ENCODE results near the gene CDK5. TPM values are rescaled to one million over a fixed set of nuclear protein-coding genes. Genes with fewer than 3 reads are reported as not detected.

The CDK5 gene
- total and polyA plus RNA-seq, 9 of the 15 experiments (the other 6 are each of a cell fraction or from before 2014, with no cell fraction given), result 3.2 to 38.0 (median 27.5) TPM

GRCh38 chr7:151012911-151013347 is 44.8 kb downstream of the CDK5 start (continued):
- TF ChIP-seq, protein P1, sequence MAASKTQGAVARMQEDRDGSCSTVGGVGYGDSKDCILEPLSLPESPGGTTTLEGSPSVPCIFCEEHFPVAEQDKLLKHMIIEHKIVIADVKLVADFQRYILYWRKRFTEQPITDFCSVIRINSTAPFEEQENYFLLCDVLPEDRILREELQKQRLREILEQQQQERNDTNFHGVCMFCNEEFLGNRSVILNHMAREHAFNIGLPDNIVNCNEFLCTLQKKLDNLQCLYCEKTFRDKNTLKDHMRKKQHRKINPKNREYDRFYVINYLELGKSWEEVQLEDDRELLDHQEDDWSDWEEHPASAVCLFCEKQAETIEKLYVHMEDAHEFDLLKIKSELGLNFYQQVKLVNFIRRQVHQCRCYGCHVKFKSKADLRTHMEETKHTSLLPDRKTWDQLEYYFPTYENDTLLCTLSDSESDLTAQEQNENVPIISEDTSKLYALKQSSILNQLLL (CRISPR knock-in tag; IDR thresholded peaks at IDR 0.05; ENCODE audit: borderline replicate concordance), result no peak
- TF ChIP-seq CHD2 (IDR thresholded peaks at IDR 0.05; ENCODE audit: low read depth, low read length) (0 out of 2 replicates have a peak, but pooled peaks have one; percentile 5), NRF1 (conservative IDR thresholded peaks at IDR 0.05 in 1 of 2, IDR thresholded peaks at IDR 0.05 in 1 of 2) (peak in 1 of 2 experiments; percentile 29; a peak in 1 of 4 replicates), FUS (optimal IDR thresholded peaks at IDR 0.05; ENCODE audit: low read depth, low read length) (no peak), ERF (CRISPR knock-in tag; IDR thresholded peaks at IDR 0.05) (no peak), U2AF1 (optimal IDR thresholded peaks at IDR 0.05; ENCODE audit: low read depth, low read length) (no peak), DEAF1 (CRISPR knock-in tag; IDR thresholded peaks at IDR 0.05) (peak; percentile 59), XRCC3 (IDR thresholded peaks at IDR 0.05) (no peak), CBX3 (IDR thresholded peaks at IDR 0.05; ENCODE audit: borderline replicate concordance in 1 of 2, low read length in 2 of 2) (peak in 1 of 2 experiments; percentile 41; a peak in 1 of 3 replicates), FOXM1 (IDR thresholded peaks at IDR 0.05; ENCODE audit: low read depth) (no peak), FOXM1 (CRISPR knock-in tag; IDR thresholded peaks at IDR 0.05; ENCODE audit: low read depth) (0 out of 2 replicates have a peak, but pooled peaks have one; percentile 33), KLF16 (IDR thresholded peaks at IDR 0.05) (0 out of 2 replicates have a peak, but pooled peaks have one; percentile 23), TRIM28 (IDR thresholded peaks at IDR 0.05) (no peak), ZNF699 (CRISPR knock-in tag; IDR thresholded peaks at IDR 0.05; ENCODE audit: insufficient replicate concordance) (no peak), MXI1 (IDR thresholded peaks at IDR 0.05; ENCODE audit: low read depth, low read length) (no peak), ZNF384 (IDR thresholded peaks at IDR 0.05; ENCODE audit: low read depth, low read length) (no peak), NUFIP1 (IDR thresholded peaks at IDR 0.05; ENCODE audit: partially characterized antibody) (no peak), ARID2 (IDR thresholded peaks at IDR 0.05) (0 out of 2 replicates have a peak, but pooled peaks have one; percentile 22), E2F3 (CRISPR knock-in tag; IDR thresholded peaks at IDR 0.05) (no peak), ZNF282 (CRISPR knock-in tag; IDR thresholded peaks at IDR 0.05) (no peak), CTCF (IDR thresholded peaks at IDR 0.05 in 2 of 3, conservative IDR thresholded peaks at IDR 0.05 in 1 of 3; ENCODE audit: insufficient read depth in 2 of 3, low read depth in 1 of 3, low read length in 3 of 3) (peak; percentile 80 to 86 (median 85))
- TF ChIP-seq, protein P2, sequence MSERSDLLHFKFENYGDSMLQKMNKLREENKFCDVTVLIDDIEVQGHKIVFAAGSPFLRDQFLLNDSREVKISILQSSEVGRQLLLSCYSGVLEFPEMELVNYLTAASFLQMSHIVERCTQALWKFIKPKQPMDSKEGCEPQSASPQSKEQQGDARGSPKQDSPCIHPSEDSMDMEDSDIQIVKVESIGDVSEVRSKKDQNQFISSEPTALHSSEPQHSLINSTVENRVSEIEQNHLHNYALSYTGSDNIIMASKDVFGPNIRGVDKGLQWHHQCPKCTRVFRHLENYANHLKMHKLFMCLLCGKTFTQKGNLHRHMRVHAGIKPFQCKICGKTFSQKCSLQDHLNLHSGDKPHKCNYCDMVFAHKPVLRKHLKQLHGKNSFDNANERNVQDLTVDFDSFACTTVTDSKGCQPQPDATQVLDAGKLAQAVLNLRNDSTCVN (CRISPR knock-in tag; IDR thresholded peaks at IDR 0.05), result no peak
- TF ChIP-seq, protein P3, sequence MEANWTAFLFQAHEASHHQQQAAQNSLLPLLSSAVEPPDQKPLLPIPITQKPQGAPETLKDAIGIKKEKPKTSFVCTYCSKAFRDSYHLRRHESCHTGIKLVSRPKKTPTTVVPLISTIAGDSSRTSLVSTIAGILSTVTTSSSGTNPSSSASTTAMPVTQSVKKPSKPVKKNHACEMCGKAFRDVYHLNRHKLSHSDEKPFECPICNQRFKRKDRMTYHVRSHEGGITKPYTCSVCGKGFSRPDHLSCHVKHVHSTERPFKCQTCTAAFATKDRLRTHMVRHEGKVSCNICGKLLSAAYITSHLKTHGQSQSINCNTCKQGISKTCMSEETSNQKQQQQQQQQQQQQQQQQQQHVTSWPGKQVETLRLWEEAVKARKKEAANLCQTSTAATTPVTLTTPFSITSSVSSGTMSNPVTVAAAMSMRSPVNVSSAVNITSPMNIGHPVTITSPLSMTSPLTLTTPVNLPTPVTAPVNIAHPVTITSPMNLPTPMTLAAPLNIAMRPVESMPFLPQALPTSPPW (CRISPR knock-in tag; IDR thresholded peaks at IDR 0.05), result peak; percentile 14; the same call in 1 of the 2 replicates

Data from K562 (cell line).